HG02763 (cell line): Measurements from ENCODE around the gene ANKRD18A.
"Not testable (repeated sequence)": the region's sequence is repeated elsewhere in the genome, so short reads cannot be mapped to it uniquely, and the experiment has no call there.

Experiments used
- ATAC-seq: cut with Tn5 transposase; IDR thresholded peaks from one replicate; pipeline ENCODE4 v1.9.1; 2021; ENCODE audit warnings: mild to moderate bottlenecking, moderate library complexity; ENCODE audit not compliant: unreplicated experiment

ANKRD18A gene

GRCh38 chr9:38629511-38629910 lies 9.1 kb upstream of the ANKRD18A start:
- ATAC-seq, result no peak

DNA sequence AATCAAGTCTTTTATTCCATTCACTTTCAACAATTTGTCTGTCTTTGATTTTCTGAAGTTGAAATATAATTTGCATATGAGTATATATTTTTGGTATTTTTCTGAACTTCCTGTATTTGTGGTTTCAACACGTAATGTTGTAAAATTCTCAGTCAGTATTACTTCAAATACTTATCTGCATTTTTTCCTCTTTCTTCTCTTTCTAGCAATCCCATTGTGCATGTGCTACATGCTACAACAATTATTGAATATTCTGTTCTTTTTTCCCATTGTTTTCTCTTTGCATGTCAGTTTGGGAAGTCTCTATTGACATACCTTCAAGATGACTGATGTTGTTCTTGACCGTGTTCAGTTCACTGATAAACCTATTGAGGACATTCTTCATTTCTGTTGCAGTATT lies 5.6 kb upstream of the ANKRD18A start:
- ATAC-seq, result no peak

DNA sequence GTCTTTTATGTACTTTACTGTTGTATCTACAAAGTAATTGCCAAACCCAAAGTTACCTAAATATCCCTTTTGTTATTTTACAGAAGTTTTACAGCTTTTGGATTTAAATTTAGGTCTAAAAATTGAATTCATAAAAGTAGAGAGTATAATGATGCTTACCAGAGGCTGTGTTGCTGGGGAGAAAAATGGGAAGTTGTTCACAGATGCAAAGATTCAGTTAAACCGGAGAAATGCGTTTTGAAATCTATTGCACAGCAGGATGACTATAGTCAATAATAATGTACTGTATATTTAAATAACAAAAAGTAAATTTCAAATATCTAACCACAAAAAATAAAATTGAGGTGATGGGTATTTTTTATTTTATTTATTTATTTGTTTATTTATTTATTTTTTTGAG lies 2.6 kb upstream of the ANKRD18A start:
- ATAC-seq, result no peak

DNA sequence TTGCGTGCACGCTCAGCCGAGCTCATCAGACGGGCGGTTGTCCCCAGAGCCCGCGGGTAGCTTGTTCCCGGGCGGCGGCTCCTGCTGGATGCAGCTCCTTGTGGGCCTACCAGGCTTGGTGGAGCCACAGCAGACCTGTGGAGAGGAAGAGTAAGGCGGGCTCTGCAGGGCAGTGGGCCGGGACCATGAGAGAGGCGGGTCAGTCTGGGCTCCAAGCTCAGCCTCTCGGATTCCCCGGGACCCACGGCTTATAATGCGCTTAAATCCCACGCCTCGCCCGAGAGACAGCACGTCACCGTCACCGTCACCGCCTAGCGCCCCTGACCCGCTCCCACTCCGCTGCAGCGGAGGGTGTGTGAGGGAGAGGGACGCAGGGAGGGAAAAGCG lies 1.9 kb upstream of the ANKRD18A start:
- ATAC-seq, result no peak

- peak; percentile 24 for ATAC-seq
Observed at GRCh38 chr9:38621434-38622287, 1.3 kb upstream of the ANKRD18A start.

DNA sequence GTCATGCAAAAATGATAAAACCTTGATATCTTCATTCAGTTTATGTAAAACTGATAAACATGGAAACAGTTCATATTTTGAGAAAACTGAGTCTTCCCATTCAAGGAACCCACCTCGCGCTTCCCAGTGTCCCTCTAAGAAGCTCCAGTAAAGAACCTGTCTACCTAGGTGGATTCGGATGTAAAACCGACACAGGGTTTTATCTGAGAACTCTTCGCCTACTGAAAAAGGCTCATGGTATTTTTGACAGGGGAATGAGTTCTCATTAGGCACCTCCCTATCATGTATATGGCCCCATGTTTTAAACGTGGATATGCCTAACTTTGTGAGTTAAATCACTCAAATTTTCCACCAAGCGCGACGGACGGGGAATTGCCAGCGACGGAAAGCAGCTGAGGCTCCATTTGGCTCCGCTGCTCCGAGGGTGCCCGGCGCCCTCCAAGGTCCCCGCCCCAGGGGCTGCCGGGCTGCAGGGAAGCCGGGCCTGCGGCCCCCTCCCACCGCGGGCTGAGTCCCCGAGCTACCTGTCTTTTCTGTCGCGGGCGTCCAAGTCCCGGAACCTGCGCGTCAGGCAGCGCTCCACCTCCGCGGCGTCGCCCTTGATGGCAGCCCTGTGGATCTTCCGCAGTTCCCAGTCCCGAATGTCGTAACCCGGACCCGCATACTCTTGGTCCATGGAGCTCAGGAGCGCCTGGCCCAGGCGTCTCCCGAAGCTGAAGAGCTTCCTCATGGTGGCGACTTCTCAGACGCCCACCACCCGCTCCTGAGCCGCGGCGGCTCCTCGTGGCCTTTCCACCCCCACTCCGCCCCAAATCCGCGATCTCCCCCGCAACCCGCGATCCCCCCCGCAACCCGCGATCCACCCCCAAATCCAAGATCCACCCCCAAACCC lies 594 bp downstream of the ANKRD18A start:
- no peak for ATAC-seq

GRCh38 chr9:38598029-38598745 lies 22.2 kb downstream of the ANKRD18A start:
- not testable (repeated sequence) for ATAC-seq

DNA sequence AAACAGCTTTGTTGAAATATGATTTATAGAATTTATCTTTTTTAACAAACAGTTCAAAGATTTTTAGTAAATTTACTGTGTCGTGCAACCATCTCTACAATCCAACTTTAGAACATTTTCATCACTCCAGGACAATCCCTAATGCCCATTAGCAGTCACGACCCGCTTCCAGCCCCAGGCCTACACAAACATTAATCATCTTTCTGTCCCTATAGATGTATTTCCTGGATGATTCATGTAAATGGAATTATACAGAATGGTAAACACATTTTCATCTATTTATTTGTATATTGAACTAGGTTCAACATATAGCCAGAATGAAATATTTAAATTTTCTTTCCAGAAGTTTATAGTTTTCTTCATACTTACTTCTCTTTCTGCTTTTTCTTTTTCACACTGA lies 25.3 kb downstream of the ANKRD18A start:
- not testable (repeated sequence) for ATAC-seq

GRCh38 chr9:38591346-38592063 lies 28.9 kb downstream of the ANKRD18A start:
- not testable (repeated sequence) for ATAC-seq

DNA sequence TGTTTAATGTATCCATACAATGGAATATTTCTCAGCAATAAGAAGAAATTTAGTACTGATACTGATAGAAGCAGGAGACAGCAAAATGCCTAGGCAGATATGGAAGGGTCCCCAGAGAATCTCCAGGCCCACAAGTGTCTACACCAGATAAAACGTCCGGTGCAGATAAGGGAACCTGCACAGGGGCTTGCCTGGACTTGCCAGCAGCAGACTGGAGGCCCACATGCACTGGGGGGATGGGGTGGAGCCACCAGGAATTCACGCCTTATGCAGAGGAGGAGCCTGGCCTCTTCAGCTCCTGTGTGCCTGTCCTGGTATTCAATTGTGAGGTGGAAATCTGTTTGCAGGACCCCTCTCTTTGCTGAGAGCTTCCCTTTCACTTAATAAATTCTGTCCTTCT lies 36.6 kb downstream of the ANKRD18A start:
- not testable (repeated sequence) for ATAC-seq

- not testable (repeated sequence) for ATAC-seq
Observed at GRCh38 chr9:38580112-38580511, 40.3 kb downstream of the ANKRD18A start.

DNA sequence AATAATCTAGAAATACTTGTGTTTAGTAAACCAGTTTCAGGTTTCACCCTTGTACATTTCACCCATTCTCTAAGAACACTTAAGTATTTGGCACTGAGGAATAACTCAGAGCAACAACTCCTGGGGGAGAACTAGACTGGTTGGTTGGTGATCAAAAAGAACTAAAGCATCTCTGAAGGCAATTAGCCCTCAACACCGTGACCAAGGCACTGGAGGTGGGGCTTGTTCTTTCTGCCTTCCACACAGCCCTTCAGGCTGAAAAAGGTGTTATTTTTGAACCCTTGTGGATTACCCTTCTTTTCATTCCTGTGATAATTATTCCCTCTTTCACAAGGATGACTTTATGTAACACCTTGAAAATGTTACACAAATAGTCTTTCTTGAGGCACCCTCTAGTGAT lies 44.2 kb downstream of the ANKRD18A start:
- ATAC-seq, result not testable (repeated sequence)

DNA sequence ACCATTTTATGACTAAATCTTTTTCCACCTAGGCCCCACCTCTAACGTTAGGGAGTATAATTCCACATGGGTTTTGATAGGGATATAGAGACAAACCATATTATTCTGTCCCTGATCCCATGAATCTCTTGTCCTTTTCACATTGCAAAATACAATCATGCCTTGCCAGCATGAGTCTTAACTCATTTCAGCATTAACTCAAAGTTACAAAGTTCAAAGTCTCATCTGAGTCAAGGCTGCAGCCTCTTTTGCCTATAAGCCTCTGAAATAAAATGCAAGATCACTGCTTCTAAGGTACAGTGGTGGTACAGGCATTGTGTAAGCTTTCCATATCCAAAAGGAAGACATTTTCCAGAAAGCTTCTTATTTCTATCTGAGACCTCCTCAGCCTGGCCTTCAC lies 54.3 kb downstream of the ANKRD18A start:
- ATAC-seq, result not testable (repeated sequence)

GRCh38 chr9:38565178-38565577 lies 55.2 kb downstream of the ANKRD18A start:
- ATAC-seq, result not testable (repeated sequence)

GRCh38 chr9:38563911-38564310 lies 56.5 kb downstream of the ANKRD18A start:
- not testable (repeated sequence) for ATAC-seq

DNA sequence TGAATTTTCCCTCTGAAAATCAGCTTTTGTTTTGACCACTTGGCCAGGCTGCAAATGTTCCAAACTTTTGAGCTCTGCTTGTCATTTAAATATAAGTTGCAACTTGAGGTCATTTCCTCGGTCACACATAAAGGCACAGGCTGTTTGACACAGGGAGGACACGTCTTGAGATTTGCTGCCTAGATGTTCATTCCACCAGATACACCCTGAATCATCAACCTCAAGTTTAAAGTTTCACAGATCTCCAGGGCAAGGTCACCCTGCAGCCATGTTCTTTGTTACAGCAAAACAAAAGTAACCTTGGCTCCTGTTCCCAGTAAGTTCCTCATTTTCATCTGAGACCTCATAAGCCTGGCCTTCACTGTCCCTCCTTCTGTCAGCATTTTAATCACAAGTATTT lies 59.3 kb downstream of the ANKRD18A start:
- ATAC-seq, result not testable (repeated sequence)

DNA sequence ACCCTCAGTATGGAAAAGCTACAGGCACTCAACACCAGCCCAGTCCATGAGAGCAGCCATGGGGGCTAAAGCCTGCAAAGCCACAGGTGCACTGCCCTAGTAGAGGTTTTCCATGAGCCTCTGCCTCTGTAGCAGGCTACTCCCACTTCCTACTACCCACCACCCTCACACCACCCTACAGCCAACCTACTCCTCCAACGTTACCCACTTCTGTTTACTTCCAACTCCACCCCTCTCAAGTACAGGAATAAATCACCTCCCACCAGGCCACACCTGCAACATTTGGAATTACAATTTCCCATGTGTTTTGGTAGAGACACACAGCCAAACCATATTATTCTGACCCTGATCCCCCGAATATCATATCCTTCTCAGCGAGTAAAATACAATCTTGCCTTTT lies 61.2 kb downstream of the ANKRD18A start:
- ATAC-seq, result not testable (repeated sequence)

- not testable (repeated sequence) for ATAC-seq
Observed at GRCh38 chr9:38557746-38558145, 62.6 kb downstream of the ANKRD18A start.

- ATAC-seq, result not testable (repeated sequence)
Observed at GRCh38 chr9:38554966-38555365, 65.4 kb downstream of the ANKRD18A start.

DNA sequence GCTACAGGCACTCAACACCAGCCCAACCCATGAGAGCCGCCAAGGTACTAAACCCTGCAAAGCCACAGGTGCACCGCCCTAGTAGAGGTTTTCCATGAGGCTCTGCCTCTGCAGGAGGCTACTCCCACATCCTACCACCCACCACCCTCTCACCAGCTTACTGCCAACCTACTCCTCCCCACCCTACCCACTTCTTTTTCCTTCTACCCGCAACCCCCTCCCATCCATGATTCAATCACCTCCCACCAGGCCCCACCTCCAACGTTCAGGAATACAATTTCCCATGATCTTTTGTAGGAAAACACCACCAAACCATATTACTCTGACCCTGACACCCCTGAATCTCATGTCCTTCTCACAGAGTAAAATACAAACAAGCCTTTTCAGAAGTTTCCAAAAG lies 67.4 kb downstream of the ANKRD18A start:
- not testable (repeated sequence) for ATAC-seq
